HEK293T (cell line): ENCODE results near the gene ERC1.

Source experiments
- ELF4 ChIP-seq: fragments of 450-650 bp; IDR thresholded peaks from 2 replicates; pipeline ENCODE4 v1.6.1; 2017; ENCODE audit warnings: antibody characterized with exemption
- FOXA1 ChIP-seq: fragments of 450-650 bp; IDR thresholded peaks from 2 replicates; pipeline ENCODE4 v1.6.1; 2016; ENCODE audit warnings: mild to moderate bottlenecking
- FOXK2 ChIP-seq: fragments of 450-650 bp; IDR thresholded peaks from 2 replicates; pipeline ENCODE4 v1.6.1; 2016; ENCODE audit warnings: mild to moderate bottlenecking
- SUZ12 ChIP-seq: fragments of 450-650 bp; IDR thresholded peaks from 2 replicates; pipeline ENCODE4 v1.6.1; 2016; ENCODE audit warnings: mild to moderate bottlenecking
- TARDBP ChIP-seq: fragments of 450-650 bp; IDR thresholded peaks from 2 replicates; pipeline ENCODE4 v1.6.1; 2016

DNA sequence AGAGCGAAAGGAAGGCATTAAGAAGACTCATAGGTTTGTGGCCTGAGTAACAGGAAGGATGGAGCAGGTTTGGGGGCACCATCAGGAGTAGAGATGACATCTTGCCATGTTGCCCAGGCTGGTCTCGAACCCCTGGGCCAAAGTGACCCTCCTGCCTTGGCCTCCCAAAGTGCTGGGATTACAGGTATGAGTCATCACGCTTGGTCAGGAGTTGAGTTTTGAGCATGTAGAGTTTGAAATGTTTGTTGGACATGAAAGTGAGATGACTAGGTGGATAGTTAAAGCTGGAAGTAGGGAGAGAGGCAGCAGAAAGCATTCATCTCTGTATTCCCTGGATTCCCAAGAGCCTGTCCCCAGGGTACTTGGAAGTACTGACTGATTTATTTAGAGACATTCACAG, 112.6 kb downstream of the ERC1 start:
- TF ChIP-seq ELF4 (no peak), SUZ12 (no peak), FOXK2 (no peak), TARDBP (no peak), FOXA1 (no peak)
